GM18868 (cell line): ENCODE measurements around the gene LYZL6.

Experiments used
- ATAC-seq: cut with Tn5 transposase; IDR thresholded peaks from one replicate; pipeline ENCODE4 v1.9.1; 2021; ENCODE audit warnings: mild to moderate bottlenecking, moderate library complexity; ENCODE audit not compliant: unreplicated experiment

Gene LYZL6, protein sequence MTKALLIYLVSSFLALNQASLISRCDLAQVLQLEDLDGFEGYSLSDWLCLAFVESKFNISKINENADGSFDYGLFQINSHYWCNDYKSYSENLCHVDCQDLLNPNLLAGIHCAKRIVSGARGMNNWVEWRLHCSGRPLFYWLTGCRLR

DNA sequence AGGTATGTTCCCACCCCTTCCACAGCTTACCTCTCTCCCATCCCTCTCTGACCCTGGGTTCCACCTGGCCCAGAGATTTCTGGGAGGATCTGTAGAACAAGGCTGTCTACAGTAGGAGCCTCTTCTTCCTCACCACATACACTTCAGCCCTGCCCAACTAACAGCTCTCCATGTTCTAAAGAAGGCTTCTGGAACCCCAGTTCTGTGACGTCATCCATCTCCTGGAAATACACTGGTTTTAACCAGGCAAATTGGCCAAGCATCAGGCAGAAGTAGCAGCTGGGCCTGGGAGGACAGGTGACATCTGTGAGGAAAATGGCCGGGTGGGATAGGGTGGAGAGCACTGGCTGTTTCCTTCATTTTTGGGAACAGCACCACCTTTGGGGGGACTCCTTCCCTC, at the start of gene LYZL6:
Gene LYZL6, minus strand, starts transcription at position 177 of the 400 bp plus-strand sequence. CDS start 4,357 bp downstream, outside the sequence.
- no peak for ATAC-seq

DNA sequence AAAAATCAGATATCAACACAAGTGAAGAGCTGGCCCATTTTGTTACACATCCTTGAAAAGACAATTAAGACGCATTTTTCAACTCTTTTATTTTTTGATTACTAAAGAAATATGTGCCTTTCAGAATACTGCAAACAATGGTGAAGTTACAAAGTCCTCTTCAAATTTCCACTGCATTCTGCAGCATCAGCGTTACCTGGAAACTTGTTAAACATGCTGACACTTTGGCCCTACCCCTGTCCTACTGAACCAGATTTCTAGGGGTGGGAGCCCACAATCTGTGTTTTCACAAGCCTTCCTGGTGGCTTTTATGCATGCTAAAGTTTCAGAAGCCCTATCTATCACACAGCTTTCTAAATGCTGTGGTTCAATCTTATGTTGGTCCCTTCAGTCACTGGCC, 47.6 kb upstream of the LYZL6 start:
- ATAC-seq: no peak

DNA sequence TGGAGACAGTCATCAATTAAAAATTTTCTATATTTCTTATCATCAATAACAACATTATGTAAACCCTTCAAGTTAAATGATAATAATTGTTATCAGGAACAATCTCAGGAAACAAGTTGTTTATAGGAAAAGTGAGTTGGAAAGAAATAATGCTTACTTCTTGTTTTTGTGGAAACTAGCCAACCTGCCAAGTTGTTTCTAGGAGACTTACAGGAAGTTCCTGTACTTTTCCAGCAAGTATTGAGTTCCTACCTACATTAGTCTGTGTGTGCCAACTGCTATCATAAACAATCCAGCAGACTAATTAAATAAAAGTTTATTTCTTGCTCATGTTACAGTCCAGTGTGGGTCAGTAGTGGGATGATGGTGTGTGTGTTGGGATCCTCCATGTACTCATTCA, 44.7 kb upstream of the LYZL6 start:
- no peak for ATAC-seq

DNA sequence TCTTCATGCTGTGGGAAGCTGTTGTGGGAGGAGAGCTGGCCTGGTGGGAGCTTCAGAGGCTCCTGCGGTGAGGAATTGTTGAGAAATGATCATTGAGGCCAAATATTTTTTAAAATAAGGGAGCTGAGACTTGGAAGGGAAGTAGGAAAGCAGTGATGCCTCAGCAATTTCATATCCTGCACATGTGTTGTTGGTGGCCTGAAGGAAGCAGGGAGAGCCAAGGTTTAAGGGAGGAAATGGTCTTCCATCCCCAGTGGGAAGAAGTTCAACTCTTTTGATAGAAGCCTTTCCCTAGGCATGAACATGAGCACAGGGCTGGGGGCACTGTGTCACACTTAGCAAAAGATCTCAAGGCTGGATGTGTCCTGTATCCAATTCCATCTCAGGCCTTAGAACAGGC, 43.1 kb upstream of the LYZL6 start, which contains the start of gene CCL14:
Gene CCL14, minus strand, starts transcription at position 87 of the 400 bp plus-strand sequence. Its CDS starts 80 bp downstream, at position 7.
- no peak for ATAC-seq

DNA sequence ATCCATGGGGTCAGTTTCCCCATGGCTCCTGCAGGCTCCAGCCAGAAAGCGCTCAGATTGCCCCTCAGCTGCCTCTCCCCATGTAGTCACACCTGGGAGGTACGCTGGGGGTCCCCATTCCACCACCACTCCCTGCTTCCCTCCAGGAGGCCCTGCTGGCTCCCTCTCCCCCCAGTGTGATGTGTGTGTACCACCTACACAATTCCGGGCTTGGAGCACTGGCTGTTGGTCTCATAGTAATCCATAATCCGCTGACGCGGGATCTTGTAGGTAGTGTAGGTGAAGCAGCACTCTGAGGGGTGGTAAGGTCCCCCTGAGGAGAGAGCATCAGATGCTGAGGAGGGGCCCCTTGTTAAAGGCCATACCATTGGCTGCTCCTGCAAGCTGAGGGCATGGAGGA, 40.6 kb upstream of the LYZL6 start:
- no peak for ATAC-seq

DNA sequence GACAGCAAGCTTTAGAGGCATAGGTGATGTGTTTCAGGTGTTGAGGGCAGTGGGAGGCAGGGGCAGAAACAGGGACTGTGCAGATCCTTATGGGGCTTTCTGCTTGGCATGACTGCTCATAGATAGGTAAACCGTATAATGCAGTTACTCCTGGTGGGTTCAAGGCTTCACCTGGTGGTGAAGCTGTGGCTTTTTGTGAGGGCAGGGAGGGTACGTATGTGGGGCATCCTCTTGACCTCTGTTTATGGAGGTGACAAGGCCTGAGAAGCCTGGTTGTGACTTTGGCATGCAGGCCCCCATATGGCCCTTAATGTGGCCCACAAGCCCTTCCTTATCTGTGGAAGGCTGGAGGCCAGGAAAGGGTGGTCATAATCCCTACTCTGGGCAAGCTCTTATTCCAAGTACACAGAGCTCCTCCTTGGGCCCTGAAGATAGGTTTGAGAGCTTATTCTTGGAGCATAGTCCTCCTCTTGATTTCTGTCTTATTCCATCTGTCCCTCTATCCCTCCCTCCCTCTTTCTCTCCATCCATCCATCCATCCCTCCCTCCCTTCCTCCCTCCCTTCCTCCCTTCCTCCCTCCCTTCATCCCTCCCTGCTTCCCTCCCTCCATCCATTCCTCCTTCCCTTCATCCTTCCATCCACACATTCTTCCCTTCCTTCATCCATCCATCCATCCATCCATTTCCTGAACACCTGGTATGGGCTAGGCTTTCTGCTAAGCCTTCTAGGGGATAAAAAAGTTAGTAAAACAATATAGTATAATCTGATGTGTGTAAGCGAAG, 39.1 kb upstream of the LYZL6 start:
- ATAC-seq: no peak

DNA sequence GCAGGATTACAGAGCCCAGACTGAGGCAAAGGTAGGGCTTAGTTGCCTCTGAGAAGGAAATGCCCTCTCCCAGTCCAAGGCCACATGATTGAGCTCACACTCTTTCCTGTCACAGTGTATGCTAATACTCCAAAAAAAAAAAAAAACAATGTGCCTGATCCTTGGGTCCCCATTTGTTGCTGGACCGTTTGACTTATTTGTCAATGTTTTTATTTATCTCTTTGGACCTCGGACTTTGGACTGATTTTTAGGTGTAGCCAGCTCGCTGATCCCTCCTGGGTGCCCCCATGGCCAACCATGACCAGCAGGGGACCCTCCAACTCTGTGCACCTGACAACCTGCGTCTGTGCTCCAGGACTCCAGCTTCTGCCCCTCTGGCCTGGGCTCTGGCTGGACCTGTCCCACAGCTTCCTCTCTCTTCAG, 38.4 kb upstream of the LYZL6 start:
- ATAC-seq: no peak

DNA sequence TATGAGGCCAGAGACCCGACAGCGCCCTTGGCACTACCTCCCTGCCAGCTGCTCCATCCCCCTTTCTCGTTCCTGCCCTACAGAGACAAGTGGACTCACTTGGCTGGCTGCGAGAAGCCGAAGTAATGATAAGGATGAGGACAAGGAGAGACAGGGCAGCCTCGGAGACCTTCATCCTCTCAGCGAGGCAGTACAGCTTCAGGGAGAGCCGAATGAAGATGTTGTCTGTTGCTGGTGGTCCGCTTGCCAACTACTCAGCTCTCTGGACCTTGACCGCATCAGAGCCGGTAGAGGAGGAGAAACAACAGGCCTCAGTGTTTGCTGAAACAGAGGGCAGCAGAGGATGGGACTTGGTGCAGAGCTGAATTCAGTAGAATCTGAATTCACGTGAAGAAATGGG, 37.7 kb upstream of the LYZL6 start, which contains the start of gene CCL16:
Gene CCL16, minus strand, starts transcription at position 252 of the 400 bp plus-strand sequence. Its CDS starts 77 bp downstream, at position 175.
- ATAC-seq: no peak

DNA sequence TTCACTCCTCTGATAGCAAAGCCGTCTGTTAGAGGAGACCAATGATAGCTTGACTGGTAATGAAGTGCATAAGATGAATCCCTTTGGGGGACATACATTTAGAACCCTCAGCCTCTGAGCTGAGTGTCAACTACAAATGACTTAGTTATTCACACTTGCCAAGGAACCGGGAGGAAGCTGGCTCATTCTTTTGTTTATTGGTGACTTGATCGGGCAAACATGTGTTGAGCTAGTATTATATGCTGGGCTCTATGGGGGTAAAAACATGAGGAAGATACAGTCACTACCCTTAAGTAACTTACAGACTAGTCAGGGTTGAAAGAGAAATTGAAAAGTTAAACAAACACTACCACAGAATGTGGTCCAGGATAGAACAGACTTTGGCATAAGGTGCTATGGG, 34.8 kb upstream of the LYZL6 start:
- no peak for ATAC-seq

DNA sequence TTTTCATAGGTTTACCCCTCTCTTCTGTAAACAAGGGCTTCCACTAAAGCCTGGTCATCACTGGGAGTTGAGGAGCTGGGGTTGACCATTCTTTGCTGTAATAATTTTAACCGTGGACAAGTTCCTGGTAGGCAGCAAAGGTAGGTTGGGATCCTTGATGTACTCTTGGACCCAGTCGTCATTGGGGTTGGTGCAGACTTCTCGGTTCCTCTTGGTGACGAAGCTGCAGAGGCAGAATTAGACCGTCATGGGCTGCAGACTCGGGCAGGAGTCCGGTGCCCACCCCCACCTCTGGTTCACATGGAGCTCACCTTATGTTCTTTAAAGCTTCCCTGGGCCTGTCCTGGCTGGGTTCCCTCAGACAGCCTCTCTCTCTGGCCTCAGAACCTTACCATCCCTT, 34.0 kb upstream of the LYZL6 start:
- ATAC-seq: no peak

DNA sequence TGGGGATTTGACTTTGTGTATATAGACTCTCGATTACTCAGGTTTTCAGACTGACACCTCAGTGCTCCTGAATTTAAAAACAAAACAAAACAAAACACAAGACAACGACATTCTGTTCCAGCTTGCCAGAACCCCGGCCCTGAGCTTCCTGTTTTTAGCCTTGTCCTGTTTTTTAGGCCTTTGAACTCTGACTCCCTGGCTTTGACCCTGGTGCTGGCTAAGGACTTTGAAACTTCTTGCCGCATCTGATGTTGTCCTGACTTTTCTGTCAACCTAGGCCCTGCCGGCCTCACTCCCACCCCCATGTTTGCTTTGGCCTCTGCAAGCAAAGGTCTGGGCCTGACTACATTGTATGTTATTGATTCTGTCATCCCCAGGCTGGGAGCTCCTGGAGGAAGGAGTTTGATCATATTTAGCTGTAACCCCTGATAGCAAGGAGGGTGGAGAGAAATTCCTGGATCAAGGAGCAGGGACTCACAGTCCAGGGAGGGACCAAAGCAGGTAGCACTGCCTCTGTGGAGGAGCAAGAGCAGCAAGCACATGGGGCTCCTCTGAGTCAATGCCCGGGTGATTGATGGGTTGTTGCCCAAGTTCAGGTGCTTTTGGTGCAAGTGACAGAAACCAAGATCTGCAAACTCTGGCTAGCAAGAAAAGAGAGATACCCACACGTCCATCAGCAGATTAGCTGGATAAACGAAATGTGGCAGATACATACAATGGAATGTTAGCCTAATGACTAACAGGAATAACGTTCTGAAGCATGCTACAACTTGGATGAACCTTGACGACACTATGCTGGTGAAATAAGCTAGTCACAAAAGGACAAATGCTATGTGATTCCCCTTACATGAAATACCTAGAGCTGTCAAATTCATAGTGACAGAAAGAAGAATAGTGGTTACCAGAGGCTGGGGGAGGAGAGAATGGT, 30.1 kb upstream of the LYZL6 start:
- ATAC-seq: no peak

DNA sequence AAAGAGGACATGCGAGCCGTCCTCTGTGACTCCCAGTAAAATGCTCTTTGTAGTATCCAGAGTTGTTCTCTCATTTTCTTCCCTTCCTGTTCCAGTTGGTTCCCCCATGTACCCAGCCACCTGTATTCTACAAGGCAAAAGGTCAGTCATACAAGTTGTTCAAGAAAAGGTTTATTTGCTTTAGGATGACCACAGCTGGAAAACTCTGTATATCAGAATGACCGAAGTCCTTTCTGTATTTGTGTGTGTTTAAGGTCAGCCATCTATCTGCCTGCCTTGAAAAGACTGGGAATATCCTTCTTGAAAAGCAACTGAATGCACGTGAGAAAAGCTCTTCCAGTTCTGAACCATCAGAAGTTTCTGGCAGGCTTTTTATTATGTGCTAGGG, 29.4 kb upstream of the LYZL6 start:
- no peak for ATAC-seq

DNA sequence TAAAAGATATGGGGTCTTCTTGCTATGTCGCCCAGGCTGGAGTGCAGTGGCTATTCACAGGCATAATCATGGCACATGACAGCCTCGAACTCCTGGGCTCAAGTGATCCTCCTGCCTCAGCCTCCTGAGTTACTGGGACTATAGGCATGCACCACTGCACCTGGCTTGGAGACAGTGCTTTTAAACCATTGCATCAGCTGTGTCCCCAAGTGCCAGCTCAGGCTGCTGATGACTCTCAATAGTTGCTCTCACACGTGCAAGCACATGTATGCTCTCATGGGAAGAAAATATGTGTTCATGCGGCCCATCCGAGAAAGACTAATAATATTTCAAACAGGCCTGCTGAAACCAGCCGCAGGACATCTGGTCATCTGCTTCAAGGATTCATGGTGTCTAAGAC, 29.0 kb upstream of the LYZL6 start:
- ATAC-seq: no peak

DNA sequence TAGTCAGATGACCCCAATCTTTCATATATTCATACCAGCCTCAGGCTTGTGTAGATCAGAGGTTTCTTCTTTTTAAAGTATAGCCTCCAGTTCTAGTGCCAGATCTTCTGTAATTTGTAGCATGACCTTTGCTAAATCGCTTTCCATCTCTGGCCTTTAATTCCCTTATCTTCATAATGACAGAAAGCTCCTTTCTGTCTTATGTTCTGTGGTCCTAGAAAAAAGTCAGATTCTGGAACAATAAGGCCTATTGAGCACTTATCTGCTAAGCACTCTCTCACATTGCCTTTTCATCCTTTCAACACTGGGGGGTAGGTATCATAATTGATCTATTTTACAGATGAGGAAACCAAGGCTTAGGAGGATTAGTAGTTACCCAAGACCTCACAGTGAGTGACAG, 28.6 kb upstream of the LYZL6 start:
- ATAC-seq: no peak

DNA sequence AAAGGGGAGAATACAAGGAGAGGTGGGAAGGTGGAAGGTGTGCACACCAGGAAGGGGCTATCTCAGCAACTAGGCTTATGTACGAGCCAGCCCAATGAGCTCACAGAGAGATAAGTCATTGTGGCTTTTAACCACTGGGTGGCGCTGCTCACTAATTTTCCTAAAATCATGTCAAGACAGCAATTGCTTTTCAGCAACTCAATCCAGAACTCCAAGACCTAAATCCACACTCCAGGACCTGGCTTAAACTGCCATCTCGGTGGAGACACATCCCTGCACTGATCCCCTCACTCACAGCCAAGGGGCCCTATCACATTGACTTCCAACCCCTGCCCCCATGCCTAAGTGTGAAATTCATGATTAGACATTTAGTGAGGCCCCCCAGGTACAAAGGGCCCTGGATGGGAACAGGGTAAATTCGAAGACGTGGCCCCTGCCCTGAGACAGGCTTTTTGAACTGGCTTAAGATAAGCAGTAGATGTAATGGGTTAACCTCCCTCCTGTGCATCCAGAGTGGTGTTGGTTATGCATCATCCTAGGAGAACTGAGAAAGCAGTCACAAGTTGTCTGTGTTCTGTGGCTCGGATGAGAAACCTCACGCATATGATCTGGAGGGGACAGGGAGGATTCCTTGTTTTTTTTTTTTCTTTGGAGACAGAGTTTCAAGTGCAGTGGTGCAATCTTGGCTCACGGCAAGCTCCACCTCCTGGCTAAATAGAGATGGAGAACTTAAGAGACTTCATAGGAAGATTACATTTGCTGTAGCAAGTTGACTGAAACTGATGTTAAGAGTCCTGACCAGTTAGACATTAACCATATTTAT, 26.3 kb upstream of the LYZL6 start:
- ATAC-seq: no peak

DNA sequence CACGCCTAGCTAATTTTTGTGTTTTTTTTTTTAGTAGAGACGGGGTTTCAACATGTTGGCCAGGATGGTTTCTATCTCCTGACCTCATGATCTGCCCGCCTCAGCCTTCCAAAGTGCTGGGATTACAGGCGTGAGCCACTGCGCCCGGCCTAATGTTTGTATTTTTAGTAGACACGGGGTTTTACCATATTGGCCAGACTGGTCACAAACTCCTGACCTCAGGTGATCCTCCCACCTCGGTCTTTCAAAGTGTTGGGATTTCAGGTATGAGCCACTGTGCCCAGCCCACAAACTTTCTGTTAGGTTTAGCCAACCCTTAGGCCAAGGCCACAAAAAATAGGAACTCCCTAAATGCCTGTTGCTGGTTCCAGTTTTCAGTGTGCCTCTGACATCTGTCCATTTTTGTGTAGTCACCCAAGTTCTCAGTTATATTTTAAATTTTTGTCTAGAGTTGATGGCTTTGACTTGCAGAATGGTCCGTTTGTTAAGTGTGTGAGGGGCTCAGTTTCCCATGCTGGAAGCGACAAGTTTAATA, 25.1 kb upstream of the LYZL6 start:
- no peak for ATAC-seq

DNA sequence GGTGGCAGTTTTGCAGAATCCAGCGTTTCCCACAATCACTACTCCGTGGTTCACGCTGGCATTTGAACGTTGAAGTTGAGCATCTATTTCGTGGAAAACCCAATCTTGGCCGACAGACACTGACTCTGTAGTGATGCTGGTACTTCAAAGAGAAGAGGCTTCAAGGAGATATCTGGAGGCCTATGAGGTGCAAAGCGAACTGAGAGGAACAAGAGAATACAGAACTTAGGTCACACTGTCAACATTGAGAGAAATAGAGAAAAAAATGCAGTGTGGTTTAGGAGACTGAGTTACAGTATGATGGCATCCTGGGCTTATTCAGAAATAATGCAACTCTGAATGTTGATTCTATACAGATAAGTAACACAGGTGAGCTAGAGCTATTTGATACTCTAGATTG, 21.8 kb upstream of the LYZL6 start:
- no peak for ATAC-seq

DNA sequence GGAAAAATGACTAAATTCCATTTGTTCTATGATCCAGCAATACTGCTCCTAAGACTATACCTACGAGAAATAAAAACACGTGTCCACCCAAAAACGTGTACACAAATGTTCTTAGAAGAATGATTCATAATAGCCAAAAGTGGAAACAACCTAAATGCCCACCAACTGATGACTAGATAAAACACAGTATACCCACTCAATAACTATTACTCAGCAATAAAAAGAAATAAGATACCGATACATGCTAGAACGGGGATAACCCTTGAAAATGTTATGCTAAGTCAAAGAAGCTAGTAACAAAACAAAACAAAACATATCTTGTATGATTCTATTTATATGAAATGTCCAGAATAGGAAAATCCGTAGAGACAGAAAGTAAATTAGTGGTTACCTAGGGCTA, 20.1 kb upstream of the LYZL6 start:
- no peak for ATAC-seq

DNA sequence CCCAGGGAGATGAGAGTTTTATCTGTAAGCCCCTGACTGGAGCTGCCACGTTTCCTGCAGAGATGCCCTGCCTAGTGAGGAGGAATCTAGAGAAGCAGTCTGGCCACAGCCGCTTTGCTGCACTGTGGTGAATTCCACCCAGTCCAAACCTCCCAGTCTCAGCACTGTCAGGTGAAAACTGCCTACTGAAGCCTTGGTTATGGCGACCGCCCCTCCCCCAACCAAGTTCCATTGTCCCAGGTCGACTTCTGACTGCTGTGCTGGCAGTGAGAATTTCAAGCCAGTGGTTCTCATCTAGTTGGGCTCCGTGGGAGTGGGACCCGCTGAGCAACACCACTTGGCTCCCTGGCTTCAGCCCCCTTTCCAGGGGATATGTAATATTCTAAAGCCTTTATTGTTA, 10.2 kb upstream of the LYZL6 start:
- no peak for ATAC-seq

DNA sequence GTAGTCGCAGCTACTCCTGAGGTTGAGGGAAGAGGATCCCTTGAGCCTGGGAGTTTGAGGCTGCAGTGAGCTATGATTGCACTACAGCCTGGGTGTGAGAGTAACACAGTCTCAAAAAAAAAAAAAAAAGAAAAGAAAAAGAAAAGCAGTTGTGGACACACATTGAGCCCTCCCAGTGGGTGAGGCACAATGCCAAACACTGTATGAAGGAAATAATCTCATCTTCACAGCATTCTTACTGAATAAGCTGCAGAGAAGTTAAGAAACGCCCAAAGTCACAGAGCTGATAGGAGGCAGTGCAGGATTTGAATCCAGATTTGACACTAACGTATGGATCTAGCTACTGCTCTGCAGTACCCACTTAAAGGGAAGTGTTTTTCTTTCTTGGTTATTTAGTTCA, 5.9 kb upstream of the LYZL6 start:
- ATAC-seq: no peak
